GM18858 (cell line): ENCODE data around the gene IRF8.
"Not testable (repeated sequence)": the region's sequence is repeated elsewhere in the genome, so short reads cannot be mapped to it uniquely, and the experiment has no call there.

ENCODE experiments used
- ATAC-seq: cut with Tn5 transposase; IDR thresholded peaks from one replicate; pipeline ENCODE4 v1.9.1; 2021; ENCODE audit not compliant: unreplicated experiment

IRF8 gene, protein sequence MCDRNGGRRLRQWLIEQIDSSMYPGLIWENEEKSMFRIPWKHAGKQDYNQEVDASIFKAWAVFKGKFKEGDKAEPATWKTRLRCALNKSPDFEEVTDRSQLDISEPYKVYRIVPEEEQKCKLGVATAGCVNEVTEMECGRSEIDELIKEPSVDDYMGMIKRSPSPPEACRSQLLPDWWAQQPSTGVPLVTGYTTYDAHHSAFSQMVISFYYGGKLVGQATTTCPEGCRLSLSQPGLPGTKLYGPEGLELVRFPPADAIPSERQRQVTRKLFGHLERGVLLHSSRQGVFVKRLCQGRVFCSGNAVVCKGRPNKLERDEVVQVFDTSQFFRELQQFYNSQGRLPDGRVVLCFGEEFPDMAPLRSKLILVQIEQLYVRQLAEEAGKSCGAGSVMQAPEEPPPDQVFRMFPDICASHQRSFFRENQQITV

DNA sequence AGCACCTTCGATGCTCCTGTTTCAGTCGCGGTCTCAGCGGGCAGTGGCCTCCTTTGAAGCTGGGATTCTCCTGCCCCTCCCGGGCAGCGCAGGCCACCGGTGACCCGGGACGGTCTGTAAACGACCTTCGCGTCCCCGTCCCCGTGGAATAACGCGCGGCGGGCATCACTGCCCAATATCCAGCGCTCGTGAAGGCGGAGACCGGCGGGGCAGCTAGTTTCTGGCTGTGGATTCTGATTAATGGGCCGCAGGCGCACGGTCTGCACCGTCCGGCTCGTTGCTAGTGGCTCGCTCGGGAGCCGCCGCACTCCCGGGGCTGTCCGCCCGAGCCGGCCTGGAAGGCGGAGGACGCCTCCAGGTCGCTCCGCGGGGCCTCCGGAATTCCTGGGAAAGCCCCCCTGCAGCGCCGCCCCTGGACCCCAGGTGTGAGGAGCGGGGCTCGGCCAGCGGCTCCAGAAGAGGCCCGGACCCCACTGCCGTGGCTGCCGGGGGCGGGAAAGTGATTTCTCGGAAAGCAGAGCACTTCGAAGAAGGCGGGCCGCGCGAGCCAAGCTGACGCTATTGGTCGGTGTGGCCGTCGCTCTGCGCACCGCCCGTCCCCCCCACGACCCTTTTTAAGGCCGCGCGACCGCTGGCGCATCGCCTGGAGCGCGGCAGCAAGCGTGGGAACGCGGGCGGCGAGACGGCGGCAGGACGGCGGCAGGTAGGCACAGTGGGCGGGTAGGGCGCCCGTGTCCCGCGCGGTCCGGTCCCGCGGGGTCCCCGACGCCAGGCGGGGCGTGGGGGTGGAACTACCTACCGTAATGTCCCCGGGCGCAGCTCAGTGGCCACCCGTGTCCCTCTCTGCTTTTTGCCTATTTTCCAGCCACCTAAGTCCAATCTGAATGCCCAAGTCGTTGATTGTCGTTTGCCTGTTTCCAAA, at the start of gene IRF8:
Gene IRF8 (plus strand): TSS at position 642 of the 922 bp plus-strand sequence. CDS start 3,854 bp downstream, outside the sequence.
- no peak for ATAC-seq

DNA sequence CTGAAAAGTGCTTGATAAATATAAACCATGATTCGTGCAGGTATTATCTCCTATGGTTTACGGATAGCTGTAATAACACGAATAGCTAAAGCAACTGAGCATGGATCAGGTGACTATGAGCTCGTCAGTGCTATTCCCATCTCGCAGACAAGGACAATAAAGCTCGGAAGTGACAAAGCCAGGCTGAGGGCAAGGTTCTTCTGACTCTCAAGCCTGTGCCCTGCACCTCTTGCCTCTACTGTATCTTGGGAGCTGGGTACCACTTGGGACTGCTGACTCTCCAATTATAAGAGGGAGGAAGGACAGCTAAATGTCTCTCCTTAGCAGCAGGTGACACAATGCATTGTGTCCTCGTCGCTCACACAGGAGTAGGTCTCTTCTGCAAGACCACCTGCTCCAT, 49.6 kb upstream of the IRF8 start:
- ATAC-seq, result no peak

DNA sequence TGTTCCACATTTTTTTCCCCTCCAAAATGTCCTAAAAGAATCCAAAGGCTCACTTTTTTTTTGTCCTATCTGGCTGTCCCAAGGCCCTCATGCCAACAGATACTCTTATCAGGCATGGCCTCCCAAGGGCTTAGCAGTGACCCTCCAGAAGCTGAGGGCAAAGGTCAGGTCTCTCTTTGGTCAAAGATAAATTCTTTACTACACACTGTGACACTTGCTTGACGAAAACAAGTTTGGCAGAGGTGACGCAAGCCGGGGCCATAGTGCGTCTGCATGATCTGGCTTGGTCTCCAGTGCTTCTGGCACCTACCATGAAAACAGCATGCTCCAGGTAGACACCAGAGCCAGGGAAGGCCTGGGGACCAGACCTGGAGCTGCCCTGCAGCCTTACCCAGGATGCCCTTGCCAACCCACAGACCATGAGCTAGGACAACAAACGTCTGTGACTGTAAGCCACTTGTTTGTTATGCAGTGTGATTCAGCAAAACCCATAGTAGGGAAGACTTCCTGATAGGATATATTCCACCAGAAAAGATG, 48.5 kb upstream of the IRF8 start:
- ATAC-seq, result no peak

DNA sequence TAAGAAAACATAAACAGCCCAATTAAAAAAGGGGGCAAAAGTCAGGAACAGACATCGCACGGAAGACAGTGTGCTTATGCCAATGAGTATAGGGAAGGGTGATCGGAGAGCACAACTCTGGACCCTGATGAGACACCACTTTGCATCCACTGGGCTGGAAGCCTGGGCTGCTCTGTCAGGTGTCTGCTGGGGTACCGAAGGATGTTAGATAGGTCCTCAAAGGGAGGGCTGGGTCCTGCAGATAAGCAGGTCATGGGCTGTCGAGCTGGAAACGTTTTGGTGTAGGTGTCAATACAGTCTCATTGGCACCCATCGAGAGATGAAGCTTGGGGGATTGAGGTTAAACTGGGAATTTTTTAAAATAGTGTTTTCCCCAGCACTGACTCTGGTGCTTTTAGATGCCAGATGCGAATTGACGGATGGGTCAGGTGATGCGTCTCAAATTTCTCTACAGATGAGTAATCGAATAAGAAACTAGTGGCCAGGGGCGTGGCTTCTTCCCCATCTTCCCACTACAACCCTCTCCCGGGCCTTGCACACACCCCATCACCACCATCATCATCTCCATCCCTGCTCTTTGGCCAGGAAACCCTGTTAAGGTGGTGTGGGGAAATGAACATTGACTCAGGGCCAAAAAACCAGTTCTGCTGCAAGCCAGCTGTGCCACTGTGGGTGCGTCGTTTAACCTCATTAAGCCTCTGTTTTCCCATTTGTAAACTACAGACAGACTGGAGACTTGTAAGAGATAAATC, 47.8 kb upstream of the IRF8 start:
- no peak for ATAC-seq

- no peak for ATAC-seq
Measured at GRCh38 chr16:85853547-85854545, 45.1 kb upstream of the IRF8 start.

- no peak for ATAC-seq
Measured at GRCh38 chr16:85854935-85855334, 44.0 kb upstream of the IRF8 start.

GRCh38 chr16:85856079-85856478, 42.9 kb upstream of the IRF8 start:
- no peak for ATAC-seq

DNA sequence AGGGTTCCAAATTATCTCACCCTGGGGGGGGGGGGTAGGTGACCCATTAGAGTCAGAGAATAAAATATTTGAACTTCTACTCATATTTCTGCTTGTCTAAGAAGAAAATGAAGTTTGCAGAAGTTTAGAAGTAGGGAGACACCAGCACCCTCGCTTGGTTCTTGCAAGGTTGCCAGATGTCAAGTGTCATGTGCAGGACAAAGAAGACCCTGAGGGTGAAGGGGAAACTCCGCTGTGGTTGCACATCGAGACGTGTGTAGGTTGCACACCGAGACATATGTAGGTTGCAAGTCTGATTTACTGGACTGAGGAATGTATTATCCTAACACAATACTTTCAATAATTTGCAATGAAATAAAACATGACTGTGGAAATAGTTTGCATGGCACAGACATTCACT, 42.4 kb upstream of the IRF8 start:
- no peak for ATAC-seq

DNA sequence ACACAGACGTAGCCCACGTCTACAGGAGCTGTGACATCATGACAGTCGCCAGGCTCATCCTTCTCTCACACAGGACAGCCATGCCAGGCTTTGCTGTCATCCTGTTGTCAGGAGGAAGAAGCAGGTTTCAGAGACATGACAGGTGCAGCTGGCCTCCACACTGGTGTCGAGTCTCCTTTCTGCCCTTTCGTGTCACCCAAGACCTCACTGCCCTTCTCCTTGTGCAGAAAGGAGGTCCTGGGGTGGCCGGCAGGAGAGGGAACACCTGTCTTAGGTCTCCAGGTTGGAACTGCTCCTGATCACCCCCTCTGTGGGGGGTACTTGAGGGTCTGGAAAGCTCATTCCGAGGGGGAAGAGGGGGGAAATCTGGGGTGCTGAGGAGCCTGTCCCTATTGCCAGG, 41.6 kb upstream of the IRF8 start:
- no peak for ATAC-seq

GRCh38 chr16:85858571-85858970, 40.4 kb upstream of the IRF8 start:
- not testable (repeated sequence) for ATAC-seq

DNA sequence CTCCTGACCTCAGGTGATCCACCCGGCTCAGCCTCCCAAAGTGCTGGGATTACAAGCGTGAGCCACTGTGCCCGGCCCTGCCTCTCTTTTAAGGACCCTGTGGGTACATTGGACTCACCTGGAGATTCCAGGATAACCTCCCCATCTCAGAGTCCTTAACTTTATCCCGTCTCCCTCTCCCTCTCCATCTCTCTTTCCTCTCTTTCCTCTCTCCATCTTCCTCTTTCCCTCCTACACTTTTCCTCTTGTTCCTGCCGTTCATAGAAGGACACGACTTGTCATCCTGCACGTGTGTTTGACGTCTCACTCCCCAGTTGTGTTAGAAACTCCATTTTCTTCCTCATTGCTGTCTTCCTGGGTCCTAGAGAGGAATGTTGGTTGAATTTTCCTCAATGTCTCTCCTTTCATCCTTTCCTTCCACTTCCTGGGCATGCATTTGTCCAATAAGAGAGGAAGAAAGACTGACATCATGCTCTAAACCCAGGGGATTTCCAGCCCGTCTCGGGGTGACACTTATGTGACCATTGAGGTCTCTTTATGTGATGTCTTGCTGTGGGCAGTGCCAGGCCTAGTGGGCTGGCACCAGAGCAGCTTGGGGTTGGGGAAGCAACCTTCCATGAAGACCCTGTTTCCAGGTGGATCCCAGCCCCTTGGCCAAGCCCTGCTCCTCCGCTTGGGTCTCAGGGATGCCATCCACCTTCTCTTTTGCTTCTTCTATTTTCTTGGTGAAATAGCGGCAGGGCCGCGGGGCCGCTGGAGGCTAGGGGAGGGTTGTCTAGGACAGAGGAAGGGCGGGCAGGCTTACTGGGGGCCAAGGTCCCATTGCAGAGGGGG, 39.8 kb upstream of the IRF8 start:
- no peak for ATAC-seq

DNA sequence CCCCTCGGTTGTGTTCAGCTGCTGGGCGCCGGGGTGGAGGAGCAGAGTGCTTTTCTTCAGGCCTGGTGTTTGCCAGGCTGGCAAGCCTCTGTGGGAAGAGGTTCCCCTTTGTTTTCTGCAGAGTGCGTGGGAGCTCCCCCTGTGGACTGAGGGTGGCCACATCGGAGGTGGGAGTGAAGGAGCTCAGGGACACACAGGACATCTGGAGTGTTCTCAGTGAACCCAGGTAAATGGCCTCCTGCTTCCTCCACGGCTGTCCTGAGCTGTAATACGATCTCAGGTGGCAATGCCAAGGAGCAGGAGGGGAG, 39.2 kb upstream of the IRF8 start:
- ATAC-seq, result no peak

- ATAC-seq, result no peak
Measured at GRCh38 chr16:85860413-85861094, 38.4 kb upstream of the IRF8 start.

DNA sequence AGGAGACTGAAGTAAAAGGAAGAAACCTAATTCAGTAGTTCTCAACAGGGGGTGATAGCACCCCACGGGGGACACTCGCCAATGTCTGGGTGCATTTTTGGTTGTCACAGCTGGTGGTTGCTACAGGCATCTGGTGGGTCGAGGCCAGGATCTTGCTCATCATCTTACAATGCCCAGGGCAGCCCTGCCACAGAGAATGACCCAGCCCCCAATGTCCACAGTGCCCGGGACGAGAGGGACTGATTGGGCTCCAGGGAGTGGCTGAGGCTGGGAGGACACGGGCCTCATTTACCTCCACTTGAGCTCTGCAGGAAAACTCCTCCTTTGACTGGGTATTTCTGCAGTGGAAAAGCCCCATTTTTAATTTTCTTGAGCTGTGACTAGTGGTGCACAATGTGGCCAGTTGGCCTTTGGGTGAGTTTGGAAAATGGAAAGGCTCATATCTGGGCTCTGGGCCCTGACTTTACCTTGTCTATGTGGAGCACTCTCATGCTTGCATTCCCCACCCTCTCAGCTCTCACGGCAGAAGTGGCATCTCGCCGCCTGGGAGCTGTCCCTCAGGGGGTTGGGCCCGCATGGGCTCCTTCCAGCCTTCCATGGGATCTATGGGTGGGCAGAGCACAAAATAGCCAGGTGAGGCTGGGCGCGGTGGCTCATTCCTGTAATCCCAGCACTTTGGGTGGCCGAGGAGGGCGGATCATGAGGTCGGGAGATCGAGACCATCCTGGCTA, 37.7 kb upstream of the IRF8 start:
- ATAC-seq, result no peak

DNA sequence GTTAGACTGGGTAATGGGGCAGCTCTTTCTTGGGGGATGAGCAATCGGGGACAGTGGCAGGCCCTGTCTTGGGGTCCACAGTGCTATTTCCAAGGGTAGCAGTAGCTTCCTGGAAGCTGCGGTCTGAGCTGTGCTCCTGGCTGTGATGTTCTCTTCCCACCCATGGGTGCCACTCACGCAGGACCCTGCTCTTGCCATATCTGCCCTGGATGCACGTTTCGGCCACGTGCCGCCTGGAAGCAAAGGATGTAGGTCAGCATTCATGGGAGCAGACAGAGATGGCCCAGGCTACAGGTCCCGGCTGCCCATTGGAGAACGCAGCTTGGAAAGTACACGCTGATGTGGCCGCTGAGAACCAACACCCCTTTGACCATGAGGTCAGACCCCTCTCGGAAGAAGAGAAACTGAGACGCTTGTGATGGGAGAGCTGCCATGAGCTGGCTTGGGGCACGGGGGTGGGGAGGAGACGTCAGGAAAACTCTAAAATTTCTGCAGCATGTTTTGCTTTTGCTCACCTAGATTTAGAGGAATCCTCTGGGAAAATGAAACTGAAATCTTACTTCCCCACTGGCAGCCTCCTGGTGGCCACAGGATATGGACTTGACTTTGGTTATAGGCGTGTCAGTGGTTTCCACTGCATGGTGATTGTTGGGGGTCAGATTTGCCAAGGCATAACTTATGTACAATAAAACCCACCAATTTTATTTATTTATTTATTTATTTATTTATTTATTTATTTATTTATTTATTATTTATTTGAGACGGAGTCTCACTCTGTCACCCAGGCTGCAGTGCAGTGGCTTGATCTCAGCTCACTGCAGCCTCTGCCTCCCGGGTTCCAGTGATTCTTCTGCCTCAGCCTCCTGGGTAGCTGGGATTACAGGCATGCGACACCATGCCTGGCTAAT, 36.2 kb upstream of the IRF8 start:
- ATAC-seq, result no peak

- no peak for ATAC-seq
Measured at GRCh38 chr16:85863384-85863774, 35.6 kb upstream of the IRF8 start.

- ATAC-seq, result no peak
Measured at GRCh38 chr16:85864965-85865364, 34.0 kb upstream of the IRF8 start.
